Fibroblast of villous mesenchyme (primary cell): ENCODE data around the gene LRRK1. TPM values are rescaled to one million over a fixed set of nuclear protein-coding genes. Genes with fewer than 3 reads are reported as not detected.

ENCODE experiments used
- DNase-seq: peaks from one replicate; pipeline ENCODE4 v3.0.0-alpha.2; 2010; ENCODE audit warnings: low read depth
- H3K4me3 ChIP-seq: 2 replicates; pipeline ENCODE4 v1.5.1; 2011; ENCODE audit warnings: low read depth, mild to moderate bottlenecking, low read length
- total RNA-seq: library from RNA; depleted of rRNA; stranded (reverse); fragments of >200 nt; gene quantifications from 2 replicates; pipeline ENCODE4 v1.2.3, GENCODE V29; 2012
- TF ChIP-seq, protein P1 (sequence below): IDR thresholded peaks from 2 replicates; pipeline ENCODE4 v1.5.1; 2012; ENCODE audit warnings: low read depth, mild to moderate bottlenecking, low read length; ENCODE audit not compliant: insufficient read depth

LRRK1 gene
- total RNA-seq, 1 donor: 10.8 TPM

DNA sequence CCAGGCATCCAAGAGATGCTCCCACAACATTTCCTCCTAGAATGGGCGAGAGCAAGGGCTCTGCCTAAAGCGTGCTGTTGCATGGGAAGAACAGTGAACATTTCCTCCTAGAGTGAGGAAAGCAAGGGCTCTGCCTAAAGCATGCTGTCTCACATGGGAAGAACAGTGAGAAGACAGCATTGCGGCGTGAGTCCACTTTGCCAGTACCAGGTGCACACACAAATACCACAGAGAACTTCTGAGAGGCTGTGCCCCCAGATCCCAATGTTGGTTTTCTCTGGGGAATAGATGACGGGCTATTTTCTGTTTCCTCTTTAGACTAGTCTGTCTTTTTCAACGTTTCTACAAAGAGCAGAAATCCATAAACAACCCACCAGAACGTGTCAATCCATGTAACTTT is 142.9 kb downstream of the LRRK1 start:
- TF ChIP-seq, protein P1, sequence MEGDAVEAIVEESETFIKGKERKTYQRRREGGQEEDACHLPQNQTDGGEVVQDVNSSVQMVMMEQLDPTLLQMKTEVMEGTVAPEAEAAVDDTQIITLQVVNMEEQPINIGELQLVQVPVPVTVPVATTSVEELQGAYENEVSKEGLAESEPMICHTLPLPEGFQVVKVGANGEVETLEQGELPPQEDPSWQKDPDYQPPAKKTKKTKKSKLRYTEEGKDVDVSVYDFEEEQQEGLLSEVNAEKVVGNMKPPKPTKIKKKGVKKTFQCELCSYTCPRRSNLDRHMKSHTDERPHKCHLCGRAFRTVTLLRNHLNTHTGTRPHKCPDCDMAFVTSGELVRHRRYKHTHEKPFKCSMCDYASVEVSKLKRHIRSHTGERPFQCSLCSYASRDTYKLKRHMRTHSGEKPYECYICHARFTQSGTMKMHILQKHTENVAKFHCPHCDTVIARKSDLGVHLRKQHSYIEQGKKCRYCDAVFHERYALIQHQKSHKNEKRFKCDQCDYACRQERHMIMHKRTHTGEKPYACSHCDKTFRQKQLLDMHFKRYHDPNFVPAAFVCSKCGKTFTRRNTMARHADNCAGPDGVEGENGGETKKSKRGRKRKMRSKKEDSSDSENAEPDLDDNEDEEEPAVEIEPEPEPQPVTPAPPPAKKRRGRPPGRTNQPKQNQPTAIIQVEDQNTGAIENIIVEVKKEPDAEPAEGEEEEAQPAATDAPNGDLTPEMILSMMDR: no peak
- DNase-seq: no peak
- no peak overlapping the region for H3K4me3 ChIP-seq

DNA sequence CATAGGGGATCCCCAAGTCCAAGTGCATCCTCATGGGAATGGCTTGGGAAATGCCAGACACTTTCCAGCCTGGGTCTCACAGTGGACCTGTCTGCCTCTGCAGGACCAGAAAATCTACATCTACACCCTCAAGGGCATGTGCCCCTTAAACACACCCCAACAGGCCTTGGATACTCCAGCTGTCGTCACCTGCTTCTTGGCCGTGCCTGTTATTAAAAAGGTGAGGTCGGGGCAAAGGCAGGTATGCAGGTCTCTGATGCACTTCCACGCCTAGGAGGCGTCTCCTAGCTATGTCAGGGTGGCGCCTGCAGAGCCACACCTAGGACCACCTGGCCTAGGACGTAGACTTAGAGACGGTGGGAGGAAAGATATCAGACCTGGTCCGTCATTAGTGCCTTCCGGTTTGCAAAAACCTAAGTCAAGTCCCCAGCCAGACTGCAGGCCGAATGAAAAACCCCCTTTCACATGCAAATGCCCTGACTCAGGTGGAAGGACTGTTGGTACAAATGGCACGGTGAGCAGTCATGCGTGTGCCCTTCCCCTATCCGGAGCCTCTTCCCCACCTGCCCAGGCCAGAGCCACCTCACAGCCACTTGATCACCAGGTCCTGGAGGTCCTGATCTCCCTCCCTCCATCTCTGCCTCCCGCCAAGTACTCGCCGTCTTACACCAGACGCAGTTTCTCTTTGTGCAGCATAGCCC is 143.5 kb downstream of the LRRK1 start:
- no peak overlapping the region for H3K4me3 ChIP-seq
- DNase-seq: no peak
- TF ChIP-seq, protein P1: no peak

DNA sequence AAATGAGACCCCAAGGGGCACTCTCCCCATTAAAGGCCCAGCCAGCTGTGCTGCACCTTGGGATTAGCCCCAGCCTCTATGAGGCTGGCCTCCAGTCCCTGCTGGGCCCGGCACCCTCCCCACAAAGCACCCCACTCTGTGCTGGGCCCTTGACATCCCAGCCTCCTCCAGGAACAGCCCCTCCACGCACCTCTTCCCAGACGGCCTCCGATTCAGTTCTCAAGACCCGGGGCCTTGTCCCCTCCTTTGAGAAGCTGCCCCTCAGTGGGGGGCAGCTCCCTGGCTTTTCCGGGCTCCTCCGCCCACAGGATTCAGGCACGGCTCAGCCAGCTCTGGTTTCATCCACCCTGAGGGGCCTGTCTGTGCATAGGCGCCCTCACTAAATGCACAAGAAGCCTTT is 144.1 kb downstream of the LRRK1 start:
- TF ChIP-seq, protein P1: no peak
- DNase-seq: no peak
- H3K4me3 ChIP-seq: no peak overlapping the region

DNA sequence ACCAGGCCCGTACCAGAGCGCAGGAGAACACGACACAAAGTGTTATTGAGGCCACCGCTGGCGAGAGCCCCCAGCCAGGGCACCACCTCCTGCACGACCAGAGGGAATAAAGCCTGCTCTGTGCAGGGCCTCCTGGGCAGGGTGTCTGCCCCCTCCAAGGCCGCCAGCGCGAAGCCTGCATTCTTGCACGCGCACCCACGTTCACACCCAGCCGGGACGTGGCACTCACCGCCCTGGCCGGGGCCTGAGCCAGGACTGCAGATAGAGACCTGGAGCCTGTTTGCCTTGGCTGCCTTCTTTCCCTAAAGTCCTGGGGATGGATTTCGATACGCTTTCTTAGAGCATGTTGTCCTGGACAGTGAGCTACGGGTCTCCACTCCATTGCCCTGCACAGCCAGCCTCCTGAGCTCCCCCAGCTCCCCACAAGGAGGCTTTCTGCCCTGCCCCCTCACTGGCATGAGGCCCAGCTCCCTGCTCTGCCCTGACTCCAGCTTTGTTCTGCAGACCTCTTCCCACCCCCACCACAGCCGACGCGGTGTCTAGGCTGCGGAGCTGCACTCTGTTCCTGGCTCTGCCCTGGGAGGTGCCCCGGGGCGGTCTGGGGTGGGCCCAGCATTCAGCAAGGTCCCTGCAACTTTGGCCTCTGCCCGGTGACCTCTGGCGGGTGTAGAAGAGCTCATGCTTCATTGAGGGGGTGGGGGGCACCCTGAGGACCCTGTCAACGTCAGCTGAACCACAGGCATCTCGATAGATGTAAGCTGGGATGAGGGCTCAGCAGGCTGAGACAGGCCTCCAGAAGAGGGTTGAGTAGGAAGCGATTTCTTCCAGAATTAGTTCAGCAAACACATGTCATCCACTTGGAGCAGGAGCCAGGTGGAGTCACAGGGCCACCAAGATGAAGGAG is 145.0 kb downstream of the LRRK1 start:
- TF ChIP-seq, protein P1: no peak
- no peak overlapping the region for H3K4me3 ChIP-seq
- DNase-seq: no peak

DNA sequence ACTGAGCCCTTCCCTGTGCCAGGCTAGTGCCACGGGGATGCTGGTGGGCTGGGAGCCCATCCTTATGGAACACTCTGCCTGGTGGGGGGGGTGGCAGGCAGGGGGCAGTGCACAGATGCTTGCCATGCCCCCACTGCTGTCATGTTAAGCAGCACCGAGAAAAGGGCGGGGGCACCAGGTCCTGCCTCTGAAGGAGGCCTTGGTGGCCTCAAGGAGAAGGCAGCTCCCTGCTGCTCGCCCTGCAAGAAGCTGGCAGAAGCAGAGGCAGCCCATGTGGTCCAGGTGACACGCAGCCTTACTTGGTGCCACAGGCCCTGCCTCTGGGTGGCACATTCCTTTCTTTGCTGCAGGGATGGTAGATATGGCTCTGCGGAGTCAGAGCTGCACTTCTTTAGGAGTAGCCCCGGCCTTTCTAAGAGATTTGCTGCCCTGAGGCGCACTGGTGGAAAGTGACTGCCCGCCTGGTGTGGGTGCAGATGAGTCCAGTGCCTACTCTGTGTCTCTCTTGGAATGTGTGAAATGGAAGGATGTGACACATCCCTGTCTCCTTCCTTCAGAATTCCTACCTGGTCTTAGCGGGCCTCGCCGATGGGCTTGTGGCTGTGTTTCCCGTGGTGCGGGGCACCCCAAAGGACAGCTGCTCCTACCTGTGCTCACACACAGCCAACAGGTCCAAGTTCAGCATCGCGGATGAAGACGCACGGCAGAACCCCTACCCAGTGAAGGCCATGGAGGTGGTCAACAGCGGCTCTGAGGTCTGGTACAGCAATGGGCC is 145.8 kb downstream of the LRRK1 start:
- H3K4me3 ChIP-seq: no peak overlapping the region
- no peak for DNase-seq
- TF ChIP-seq, protein P1: no peak

DNA sequence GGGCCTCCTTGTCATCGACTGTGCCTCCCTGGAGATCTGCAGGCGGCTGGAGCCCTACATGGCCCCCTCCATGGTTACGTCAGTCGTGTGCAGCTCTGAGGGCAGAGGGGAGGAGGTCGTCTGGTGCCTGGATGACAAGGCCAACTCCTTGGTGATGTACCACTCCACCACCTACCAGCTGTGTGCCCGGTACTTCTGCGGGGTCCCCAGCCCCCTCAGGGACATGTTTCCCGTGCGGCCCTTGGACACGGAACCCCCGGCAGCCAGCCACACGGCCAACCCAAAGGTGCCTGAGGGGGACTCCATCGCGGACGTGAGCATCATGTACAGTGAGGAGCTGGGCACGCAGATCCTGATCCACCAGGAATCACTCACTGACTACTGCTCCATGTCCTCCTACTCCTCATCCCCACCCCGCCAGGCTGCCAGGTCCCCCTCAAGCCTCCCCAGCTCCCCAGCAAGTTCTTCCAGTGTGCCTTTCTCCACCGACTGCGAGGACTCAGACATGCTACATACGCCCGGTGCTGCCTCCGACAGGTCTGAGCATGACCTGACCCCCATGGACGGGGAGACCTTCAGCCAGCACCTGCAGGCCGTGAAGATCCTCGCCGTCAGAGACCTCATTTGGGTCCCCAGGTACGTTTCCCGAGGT is 146.5 kb downstream of the LRRK1 start:
- no peak overlapping the region for H3K4me3 ChIP-seq
- TF ChIP-seq, protein P1: no peak
- no peak for DNase-seq
